ENCODE data around the gene GABRB1. TPM values are rescaled to one million over a fixed set of nuclear protein-coding genes. Genes with fewer than 3 reads are reported as not detected.

Gene GABRB1
- total RNA-seq, 1 donor: 1.4 TPM

GRCh38 chr4:47312170-47312569 is 280.8 kb downstream of the GABRB1 start:
- no peak overlapping the region for H3K4me3 ChIP-seq (ENCODE audit: low read depth, low read length)
- no peak for TF ChIP-seq CTCF (IDR thresholded peaks at IDR 0.05; ENCODE audit: insufficient read depth, low read length)
- DNase-seq (ENCODE audit: low read depth): peak; percentile 64

- H3K4me3 ChIP-seq (ENCODE audit: low read depth, low read length): no peak overlapping the region
- DNase-seq (ENCODE audit: low read depth): no peak
- no peak for TF ChIP-seq CTCF (IDR thresholded peaks at IDR 0.05; ENCODE audit: insufficient read depth, low read length)
Measured at GRCh38 chr4:47313384-47313783, 282.0 kb downstream of the GABRB1 start.

- no peak for TF ChIP-seq CTCF (IDR thresholded peaks at IDR 0.05; ENCODE audit: insufficient read depth, low read length)
- DNase-seq (ENCODE audit: low read depth): peak; percentile 60
- no peak overlapping the region for H3K4me3 ChIP-seq (ENCODE audit: low read depth, low read length)
Measured at GRCh38 chr4:47315346-47315745, 284.0 kb downstream of the GABRB1 start.

DNA sequence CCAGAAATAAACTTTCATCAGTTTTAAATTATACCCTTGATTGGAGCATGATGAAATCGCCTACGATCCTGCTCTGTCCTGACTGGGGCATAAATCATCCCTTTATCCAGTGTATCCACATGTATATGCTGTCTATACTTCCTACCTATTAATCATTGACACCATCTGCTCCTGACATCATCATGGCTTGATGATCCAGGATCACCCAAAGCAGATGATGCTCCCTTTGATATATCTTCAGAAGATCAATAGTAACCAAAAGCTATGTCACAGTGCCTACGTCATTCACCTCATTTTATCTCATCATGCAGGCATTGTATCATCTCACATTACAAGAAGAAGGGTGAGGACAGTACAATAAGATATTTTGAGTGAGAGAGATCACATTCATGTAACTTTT is 294.7 kb downstream of the GABRB1 start:
- TF ChIP-seq CTCF (IDR thresholded peaks at IDR 0.05; ENCODE audit: insufficient read depth, low read length): no peak
- DNase-seq (ENCODE audit: low read depth): no peak
- H3K4me3 ChIP-seq (ENCODE audit: low read depth, low read length): no peak overlapping the region

- no peak overlapping the region for H3K4me3 ChIP-seq (ENCODE audit: low read depth, low read length)
- no peak for TF ChIP-seq CTCF (IDR thresholded peaks at IDR 0.05; ENCODE audit: insufficient read depth, low read length)
- no peak for DNase-seq (ENCODE audit: low read depth)
Measured at GRCh38 chr4:47330866-47331265, 299.5 kb downstream of the GABRB1 start.

DNA sequence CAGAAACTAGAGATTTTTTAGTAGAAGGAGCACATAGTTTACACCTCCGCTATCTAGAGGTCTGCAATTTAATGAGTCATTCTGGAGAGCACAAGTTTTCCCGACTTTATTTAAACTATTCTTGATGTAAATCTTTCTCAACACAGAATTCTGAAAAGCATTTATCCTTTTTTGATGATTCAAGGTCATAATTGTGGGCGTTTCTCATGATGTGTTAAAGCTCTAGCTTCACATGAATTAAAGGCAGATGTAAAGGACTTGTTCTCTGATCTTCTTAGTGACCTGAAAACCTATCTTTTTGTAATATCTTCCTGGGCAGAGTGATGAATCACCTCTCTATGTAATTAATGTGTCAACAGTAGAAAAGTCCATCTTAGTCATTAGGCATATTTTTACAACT is 303.3 kb downstream of the GABRB1 start:
- DNase-seq (ENCODE audit: low read depth): peak; percentile 9
- TF ChIP-seq CTCF (IDR thresholded peaks at IDR 0.05; ENCODE audit: insufficient read depth, low read length): no peak
- H3K4me3 ChIP-seq (ENCODE audit: low read depth, low read length): no peak overlapping the region

DNA sequence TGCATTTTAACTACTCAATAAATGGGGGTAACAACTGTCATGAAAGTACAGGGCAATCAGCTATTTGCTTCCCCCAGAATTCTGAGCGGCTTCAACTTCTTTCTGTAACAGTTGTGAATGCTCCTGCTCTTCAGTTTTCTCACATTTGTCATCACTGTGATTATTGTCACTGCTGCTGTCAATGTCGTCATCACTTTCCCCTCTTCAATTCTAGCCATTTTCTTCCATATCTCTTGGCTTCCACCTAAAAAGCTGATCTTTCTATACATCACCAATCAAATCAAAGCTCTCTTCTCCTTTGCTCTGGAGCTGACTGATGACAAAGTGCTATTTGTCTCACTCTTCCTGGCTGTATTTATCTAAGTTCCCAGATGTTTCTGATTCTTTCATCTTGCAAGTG is 306.5 kb downstream of the GABRB1 start:
- TF ChIP-seq CTCF (IDR thresholded peaks at IDR 0.05; ENCODE audit: insufficient read depth, low read length): no peak
- DNase-seq (ENCODE audit: low read depth): no peak
- H3K4me3 ChIP-seq (ENCODE audit: low read depth, low read length): no peak overlapping the region

All from fibroblast of the aortic adventitia (primary cell).